ENCODE data around the gene ANGEL2.

GRCh38 chr1:212981025-212981495 is 34.6 kb downstream of the ANGEL2 start:
- TF ChIP-seq ZNF274 (IDR thresholded peaks at IDR 0.05; ENCODE audit: low read depth, low read length) (no peak), YY1 (IDR thresholded peaks at IDR 0.05; ENCODE audit: insufficient read depth, insufficient read length) (no peak), SUZ12 (IDR thresholded peaks at IDR 0.05; ENCODE audit: extremely low read depth, insufficient read depth, insufficient read length) (no peak)
